Fibroblast of peridontal ligament (primary cell): ENCODE measurements around the gene C1QTNF5.

Experiments used
- DNase-seq: peaks from one replicate; pipeline ENCODE4 v3.0.0-alpha.2; 2010; ENCODE audit errors: extremely low read depth

C1QTNF5 gene

GRCh38 chr11:119338318-119338890, 2.3 kb downstream of the C1QTNF5 start:
- peak; percentile 86 for DNase-seq

- no peak for DNase-seq
Observed at GRCh38 chr11:119337581-119338317, 2.9 kb downstream of the C1QTNF5 start.

- no peak for DNase-seq
Observed at GRCh38 chr11:119336744-119337469, 3.8 kb downstream of the C1QTNF5 start.

DNA sequence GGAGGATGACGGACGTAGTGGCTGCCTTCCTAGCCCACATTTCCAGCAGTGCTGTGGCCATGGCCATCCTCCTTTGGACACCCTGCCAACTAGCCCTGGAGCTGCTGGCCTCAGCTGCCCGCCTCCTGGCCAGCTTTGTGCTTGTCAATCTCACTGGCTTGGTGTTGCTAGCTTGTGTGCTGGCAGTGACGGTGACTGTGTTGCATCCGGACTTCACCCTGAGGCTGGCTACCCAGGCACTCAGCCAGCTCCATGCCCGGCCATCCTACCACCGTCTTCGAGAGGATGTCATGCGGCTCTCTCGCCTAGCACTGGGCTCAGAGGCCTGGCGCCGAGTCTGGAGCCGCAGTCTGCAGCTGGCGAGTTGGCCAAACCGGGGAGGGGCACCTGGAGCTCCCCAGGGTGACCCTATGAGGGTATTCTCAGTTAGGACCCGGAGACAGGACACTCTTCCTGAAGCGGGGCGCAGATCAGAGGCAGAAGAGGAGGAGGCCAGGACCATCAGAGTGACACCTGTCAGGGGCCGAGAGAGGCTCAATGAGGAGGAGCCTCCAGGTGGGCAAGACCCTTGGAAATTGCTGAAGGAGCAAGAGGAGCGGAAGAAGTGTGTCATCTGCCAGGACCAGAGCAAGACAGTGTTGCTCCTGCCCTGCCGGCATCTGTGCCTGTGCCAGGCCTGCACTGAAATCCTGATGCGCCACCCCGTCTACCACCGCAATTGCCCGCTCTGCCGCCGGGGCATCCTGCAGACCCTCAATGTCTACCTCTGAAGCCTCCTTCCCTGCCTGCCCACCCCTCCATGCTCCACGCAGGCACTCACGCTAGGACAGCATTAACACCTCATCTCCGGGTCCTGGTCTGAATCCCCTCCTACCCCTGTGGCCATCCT, 4.8 kb downstream of the C1QTNF5 start:
- no peak for DNase-seq

- no peak for DNase-seq
Observed at GRCh38 chr11:119335091-119335654, 5.5 kb downstream of the C1QTNF5 start.

GRCh38 chr11:119334174-119334930, 6.3 kb downstream of the C1QTNF5 start, which contains the start of gene RNF26:
RNF26 (plus strand) TSS chr11:119334527; CDS start chr11:119335123, 596 bp downstream.
- DNase-seq, result peak; percentile 99

GRCh38 chr11:119332111-119332765, 8.4 kb downstream of the C1QTNF5 start:
- no peak for DNase-seq

DNA sequence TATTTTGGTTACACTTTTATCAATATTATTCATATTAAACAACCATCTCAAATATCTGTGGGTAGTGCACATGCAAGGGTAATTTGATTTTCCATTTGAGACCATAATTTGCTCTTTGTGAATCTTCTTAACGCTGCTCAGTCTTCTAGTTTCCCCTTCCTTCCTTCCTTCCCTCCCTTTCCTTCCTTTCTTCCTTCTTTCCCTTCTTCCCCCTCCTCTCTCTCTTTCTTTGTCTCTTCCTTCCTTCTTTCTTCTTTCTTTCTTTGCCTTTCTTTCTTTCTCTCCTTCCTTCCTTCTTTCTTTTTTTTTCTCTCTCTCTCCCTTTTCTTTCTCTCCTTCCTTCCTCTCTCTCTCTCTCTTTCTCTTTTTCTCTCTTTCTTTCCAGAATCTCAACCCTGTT, 10.4 kb downstream of the C1QTNF5 start:
- no peak for DNase-seq

DNA sequence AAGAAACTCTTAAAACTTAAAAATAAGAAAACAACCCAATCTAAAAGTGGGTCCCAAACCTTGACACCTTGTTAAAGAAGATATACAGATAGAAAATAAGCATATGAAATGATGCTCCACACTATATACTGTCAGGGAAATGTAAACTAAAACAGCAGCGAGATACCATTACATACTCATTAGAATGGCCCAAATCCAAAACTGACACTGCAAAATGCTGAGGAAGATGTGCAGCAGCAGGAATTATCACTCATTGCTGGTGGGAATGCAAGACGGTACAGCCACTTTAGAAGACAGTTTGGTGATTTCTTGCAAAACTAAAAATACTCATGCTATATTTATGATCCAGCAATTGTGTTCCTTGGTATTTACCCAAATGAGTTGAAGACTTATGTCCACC, 11.4 kb downstream of the C1QTNF5 start:
- DNase-seq, result no peak

DNA sequence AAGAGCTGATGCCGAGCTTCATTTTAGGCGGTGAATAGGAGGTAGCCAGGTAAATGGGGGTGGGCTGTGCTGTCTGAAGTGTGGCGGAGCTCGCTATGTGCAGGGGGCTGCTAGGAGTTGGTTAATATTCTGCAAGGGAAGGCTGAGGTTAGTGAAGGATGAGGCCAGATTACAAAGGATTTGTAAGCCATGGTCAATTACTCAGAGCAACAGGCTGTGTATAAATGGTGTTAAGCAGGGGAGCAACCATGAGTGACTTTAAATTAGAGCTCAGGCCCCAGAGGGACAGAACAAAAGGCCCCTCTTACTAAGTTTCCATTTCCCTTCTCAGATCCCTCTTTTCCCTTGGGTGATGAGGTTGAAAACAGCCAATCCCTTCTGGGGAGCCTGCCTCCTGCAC, 16.5 kb downstream of the C1QTNF5 start:
- no peak for DNase-seq

DNA sequence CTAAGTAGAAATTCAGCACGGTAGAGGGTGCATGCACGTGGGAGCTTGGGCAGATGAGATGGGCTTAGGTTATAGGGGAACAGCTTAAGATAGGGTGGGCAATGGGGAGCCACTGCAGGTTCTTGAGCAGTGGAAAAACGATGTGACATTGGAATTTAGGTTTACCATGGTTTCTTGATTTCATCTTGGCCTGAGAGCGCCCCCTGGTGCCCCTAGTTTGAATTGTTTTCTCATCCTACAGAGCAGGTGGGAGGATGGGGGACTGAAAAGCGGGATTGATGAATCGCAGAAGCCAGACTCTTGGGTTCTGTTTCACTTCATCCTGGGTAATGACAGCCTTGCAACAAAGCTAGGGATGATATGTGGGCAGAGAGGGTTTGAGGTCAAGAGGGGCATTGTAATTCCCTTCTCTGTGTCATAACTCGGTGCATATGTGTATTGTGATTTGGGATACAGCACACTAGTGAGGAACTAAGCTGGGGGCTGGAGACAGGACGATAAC, 17.1 kb downstream of the C1QTNF5 start:
- DNase-seq, result peak; percentile 78

DNA sequence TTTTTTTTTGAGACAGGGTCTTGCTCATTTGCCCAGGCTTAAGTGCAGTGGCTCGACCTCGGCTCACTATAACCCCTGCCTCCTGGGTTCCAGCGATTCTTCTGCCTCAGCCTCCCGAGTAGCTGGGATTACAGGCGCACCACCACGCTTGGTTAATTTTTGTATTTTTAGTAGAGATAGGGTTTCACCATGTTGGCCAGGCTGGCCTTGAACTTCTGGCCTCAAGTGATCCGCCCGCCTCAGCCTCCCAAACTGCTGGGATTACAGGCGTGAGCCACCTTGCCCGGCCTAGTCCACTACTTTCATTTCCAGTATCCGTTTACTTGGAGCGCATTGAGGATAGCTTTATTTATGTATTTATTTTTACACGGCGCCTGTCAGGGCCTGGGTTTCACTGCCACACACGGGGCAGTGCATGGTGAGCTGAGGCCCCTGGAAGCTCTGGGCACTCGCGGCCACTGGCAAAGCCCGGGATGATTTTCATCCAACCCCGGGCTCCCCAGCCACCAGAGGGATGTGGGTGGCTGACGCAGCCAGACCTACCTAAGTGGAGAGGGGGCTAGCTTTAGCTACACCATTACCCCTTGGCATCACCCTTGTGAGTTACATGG, 17.7 kb downstream of the C1QTNF5 start:
- DNase-seq, result no peak

DNA sequence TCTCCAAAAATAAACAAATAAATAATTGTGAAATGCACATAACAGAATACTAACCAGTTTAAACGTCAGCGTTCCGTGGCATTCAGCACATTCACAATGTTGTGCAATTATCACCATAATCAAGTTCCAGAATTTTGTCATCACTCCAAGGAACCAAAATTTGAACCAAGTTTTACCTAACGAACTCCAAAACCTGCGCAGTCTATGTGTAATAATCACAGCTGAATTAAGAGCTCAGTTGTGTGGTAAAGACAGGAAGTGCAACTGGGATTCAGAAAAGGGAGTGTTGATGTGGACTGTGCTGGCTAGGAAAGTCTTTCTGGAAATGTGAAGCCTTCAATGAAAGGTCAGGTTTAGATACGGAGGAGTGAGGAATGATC, 18.3 kb downstream of the C1QTNF5 start:
- DNase-seq, result peak; percentile 35

GRCh38 chr11:119320776-119321524, 19.7 kb downstream of the C1QTNF5 start:
- peak; percentile 45 for DNase-seq

DNA sequence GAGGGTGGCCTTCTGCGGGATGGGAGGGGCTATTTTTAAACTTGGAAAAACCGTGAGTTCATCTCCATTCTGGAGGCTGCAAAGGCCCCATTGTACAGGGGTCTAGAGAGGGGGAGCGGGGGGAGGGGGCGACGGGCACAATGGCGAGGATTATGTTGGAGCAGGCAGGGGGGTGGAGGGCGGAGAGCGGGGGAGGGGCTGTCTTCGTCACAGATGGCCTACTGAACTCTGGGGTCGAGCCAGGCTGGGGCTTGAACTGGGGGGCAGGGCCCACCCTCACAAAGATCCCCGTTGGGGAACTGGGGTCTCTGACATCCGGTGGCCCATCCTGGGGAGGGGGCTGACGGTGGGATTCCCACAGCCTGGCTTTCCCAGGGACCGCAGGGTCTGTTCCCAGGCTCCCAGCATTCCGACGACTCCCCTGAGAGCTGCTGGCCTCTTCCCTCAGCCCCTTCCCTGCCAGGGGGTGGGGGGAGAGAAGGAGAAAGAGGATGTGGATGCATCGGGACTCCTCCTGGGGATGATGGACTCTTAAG, 20.4 kb downstream of the C1QTNF5 start:
- no peak for DNase-seq

- DNase-seq, result no peak
Observed at GRCh38 chr11:119319700-119320239, 20.9 kb downstream of the C1QTNF5 start.

GRCh38 chr11:119319136-119319699, 21.5 kb downstream of the C1QTNF5 start:
- DNase-seq, result no peak
